GM21528 (cell line): ENCODE measurements around the gene RAB33B.

ENCODE experiments used
- ATAC-seq: cut with Tn5 transposase; IDR thresholded peaks from one replicate; pipeline ENCODE4 v1.9.1; 2021; ENCODE audit warnings: mild to moderate bottlenecking, moderate library complexity; ENCODE audit not compliant: unreplicated experiment, low FRiP score

Gene RAB33B

GRCh38 chr4:139503622-139504166 is 49.8 kb downstream of the RAB33B start:
- ATAC-seq: no peak

GRCh38 chr4:139506774-139507173 is 52.9 kb downstream of the RAB33B start:
- no peak for ATAC-seq

GRCh38 chr4:139508581-139509237 is 54.8 kb downstream of the RAB33B start:
- ATAC-seq: no peak

GRCh38 chr4:139509727-139510410 is 55.9 kb downstream of the RAB33B start:
- ATAC-seq: no peak

DNA sequence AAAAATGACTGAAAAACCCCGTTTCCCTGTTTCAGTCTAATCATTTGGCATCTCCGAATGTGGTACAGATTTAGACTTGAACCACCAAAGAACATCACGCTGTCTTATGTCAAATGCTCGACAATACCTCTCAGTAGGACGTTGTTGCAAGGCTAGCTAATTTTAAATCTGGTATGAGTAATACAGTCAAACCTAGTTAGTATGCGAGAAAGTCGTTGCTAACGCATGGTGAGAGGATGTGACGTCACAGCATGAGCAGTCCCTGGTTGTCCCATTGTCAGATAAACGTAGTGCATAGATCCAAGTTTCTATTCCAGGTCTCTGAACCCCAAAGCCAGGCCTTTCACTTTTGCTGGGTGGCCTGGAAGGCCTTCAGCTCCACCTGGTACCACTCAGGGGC is 57.4 kb downstream of the RAB33B start:
- no peak for ATAC-seq

DNA sequence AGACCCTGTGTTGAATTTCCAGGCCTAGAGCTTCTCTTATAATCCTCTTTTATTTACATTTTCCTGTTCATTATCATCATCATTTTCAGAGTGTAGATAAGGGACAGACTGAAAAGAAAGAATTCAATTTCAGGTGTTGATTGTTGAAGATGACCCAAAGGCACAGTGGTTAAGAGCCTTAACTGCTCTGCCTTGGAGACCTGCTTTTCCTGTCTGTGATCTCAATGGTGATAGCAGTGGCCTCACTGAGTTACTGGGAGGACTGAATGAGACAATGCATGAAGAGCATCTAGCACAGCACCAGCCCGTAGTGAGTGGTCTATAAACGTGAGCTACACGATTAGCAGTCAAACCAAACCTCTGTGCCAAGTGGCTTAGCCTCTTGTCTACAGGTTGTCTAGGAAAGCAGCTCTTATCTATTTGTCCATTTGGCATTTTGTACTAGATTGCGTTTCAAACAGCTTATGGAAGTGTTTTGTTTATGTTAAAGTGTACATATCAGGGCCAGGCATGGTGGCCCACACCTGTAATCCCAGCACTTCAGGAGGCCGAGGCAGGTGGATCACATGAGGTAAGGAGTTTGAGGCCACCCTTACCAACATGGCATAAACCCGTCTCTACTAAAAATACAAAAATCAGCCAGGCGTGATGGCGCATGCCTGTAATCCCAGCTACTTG is 60.6 kb downstream of the RAB33B start:
- ATAC-seq: no peak

DNA sequence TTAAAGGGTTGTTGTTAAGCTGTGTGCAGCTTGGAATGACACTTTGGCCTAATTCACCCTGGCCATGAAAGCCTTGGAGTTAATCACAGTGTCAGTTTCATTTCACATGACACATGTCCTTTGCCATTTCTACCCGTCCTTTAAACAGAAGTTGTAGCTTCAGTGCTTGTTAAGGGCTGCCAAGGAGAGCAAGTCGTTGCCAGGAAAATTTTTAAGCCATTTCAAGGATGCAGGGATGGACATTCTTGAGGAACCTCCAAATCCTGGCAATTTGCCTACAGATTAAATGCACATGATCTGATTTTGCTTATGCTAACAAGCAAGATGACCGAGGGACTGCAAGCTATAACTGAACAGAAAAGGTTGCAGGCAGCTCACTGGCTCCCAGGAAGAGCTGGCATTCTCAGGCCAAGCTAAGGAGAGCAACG is 61.6 kb downstream of the RAB33B start:
- no peak for ATAC-seq

GRCh38 chr4:139521754-139522401 is 68.0 kb downstream of the RAB33B start:
- peak; percentile 44 for ATAC-seq

GRCh38 chr4:139522457-139522856 is 68.5 kb downstream of the RAB33B start:
- peak; percentile 35 for ATAC-seq

- ATAC-seq: no peak
These were observed 69.2 kb downstream of the RAB33B start for GRCh38 chr4:139523076-139523475.

DNA sequence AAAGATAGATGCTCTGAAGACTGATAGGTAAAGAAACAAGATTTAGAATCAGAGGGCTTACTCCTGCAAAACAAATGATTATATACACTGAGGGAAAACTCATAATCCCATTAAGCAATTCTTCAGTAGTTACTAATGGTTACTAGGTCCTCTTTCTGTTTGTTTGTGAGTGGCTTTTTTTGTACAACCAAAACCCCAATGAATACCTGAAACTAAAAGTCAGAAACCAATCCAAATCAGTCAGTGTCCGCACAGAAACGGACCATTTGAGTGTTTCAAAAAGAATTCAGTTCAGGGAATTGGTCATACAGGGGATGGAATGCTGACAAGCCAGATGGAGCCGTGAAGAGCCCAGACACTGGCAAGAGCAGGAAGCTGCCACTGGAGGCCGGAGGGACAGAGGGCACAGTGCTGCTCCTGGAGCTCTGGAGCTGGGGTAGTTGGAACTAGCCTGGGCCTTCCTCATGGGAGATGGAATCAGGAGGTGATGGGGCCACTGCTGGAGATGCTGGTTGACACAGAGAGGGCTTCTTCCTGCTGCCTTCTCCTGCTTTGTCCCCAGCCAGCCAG is 70.2 kb downstream of the RAB33B start:
- no peak for ATAC-seq

DNA sequence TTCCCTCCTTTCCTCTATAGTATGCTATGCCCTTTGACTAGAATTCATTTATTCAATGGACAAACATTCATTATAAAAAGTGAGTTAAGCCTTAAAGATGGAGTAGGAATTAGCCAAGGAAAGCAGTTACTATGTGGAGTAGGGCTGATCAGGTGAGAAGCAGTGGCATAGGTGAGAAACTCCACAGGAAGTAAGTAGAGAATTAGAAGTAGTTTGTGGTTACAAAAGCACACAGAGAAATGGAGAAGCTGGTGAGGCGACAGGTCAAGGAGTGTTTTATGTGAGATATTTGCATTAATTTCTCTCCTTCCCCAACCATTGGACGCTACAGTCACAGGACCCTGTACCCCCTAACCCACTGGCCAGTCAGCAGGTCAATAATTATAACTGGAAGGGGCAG is 71.5 kb downstream of the RAB33B start:
- peak; percentile 51 for ATAC-seq
